ENCODE results near the gene GIT1. TPM values are rescaled to one million over a fixed set of nuclear protein-coding genes. Genes with fewer than 3 reads are reported as not detected.

GIT1 gene
- total RNA-seq, 2 donors from 2014 or later = 26.7 to 48.1 TPM

DNA sequence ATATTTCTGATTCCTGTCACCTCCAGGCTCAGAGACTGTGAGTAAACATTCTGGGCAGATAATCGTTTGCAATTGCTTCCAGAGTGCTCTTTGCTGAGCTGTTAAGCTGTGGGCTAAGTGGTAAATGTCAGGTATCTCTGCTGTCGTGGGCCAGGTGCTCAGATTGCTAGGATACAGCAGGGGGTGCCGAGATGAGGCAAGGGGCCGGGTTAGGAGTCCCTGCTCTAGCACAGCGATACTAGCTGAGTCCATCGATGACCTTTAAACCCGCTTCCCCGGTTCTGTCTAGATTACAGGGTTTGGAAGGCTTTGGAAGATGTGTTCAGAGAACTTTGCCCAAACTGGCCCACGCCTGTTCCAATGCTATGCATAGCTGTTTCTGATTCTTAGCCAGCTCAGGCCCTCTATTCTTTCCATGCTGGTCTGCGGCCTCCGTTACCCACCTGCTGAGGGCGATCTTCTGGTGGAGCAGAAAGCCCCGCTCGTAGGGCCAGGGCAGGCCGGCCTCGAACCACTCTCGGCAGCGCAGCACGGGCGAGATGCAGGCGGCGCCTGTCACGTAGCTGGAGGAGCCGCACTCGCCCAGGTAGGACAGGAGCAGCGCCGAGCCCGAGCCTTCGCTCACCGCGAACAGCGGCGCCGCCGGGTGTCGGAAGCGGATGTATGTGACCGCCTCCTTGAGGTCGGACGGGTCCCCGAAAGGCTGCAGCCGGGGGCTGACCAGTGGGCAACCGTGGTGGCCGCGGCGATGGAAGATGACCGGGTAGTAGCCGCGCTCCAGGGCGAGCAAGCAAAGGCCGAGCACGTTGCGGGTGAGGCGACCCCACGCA, 23.6 kb downstream of the GIT1 start:
- Histone ChIP-seq H3K4me3 (peak overlapping the region; percentile 63 to 66), H3K27ac (peak overlapping the region; percentile 86 to 97), H3K27me3 (no peaks in the 10 kb centered on the region), H3K36me3 (no peaks in the 10 kb centered on the region), H3K9me3 (no peaks in the 10 kb centered on the region), H3K4me1 (peaks cover 0 to 51% of the 10 kb centered on the region in 2 donors)
- TF ChIP-seq, protein P1, sequence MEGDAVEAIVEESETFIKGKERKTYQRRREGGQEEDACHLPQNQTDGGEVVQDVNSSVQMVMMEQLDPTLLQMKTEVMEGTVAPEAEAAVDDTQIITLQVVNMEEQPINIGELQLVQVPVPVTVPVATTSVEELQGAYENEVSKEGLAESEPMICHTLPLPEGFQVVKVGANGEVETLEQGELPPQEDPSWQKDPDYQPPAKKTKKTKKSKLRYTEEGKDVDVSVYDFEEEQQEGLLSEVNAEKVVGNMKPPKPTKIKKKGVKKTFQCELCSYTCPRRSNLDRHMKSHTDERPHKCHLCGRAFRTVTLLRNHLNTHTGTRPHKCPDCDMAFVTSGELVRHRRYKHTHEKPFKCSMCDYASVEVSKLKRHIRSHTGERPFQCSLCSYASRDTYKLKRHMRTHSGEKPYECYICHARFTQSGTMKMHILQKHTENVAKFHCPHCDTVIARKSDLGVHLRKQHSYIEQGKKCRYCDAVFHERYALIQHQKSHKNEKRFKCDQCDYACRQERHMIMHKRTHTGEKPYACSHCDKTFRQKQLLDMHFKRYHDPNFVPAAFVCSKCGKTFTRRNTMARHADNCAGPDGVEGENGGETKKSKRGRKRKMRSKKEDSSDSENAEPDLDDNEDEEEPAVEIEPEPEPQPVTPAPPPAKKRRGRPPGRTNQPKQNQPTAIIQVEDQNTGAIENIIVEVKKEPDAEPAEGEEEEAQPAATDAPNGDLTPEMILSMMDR (IDR thresholded peaks at IDR 0.05) = no peak
- DNase-seq (ENCODE audit: low spot score) = peak; percentile 60

DNA sequence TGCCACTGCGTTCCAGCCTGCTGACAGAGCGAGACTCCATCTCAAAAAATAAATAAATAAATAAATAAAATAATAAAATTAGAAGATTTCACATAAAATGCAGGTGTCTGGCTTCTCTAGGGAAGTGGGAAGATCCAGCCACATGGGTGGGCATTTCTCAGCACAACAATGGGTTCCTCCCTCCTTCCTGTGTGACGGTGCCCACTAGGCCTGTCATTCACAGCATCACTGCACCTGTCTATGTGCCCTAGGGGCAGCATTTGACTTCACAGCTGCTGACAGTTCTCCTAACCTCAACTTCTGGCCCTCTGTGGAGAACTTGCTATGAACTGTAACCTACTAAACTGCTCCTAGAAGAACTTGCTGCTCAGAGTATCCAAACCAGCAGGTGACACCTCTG, 25.6 kb downstream of the GIT1 start:
- no peak for DNase-seq (ENCODE audit: low spot score)
- Histone ChIP-seq H3K27me3 (no peaks in the 10 kb centered on the region), H3K4me3 (no peak overlapping the region), H3K9me3 (no peaks in the 10 kb centered on the region), H3K4me1 (peaks cover 0 to 40% of the 10 kb centered on the region in 2 donors), H3K27ac (no peak overlapping the region), H3K36me3 (no peaks in the 10 kb centered on the region)
- TF ChIP-seq, protein P1 (IDR thresholded peaks at IDR 0.05) = no peak

DNA sequence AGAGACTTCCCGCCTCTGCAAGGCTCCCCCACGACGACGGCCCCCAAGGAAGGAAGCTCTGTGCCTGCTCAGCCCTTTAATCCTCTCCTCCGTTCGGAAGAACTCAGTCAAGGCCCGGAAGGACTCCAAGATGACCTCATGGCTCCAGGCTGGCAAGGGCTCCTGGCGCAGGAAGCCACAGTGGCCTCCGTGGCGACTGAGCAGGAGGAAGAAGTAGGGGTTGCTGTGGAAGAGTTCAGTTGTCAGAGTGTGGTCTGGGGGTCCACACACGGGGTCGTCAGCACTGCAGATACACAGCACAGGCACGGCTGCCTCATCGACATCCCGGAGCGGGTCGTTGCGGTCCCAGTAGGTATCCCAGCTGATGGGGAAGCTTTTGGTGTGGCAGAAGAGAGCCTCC, 26.8 kb downstream of the GIT1 start:
- DNase-seq (ENCODE audit: low spot score) = peak; percentile 47
- H3K27ac ChIP-seq = peak overlapping the region in 1 of 2 donors; percentile 18
- H3K27me3 ChIP-seq = no peaks in the 10 kb centered on the region
- H3K4me1 ChIP-seq = peaks cover 0 to 40% of the 10 kb centered on the region in 2 donors
- H3K36me3 ChIP-seq = no peaks in the 10 kb centered on the region
- no peak overlapping the region for H3K4me3 ChIP-seq
- H3K9me3 ChIP-seq = no peaks in the 10 kb centered on the region
- TF ChIP-seq, protein P1 (IDR thresholded peaks at IDR 0.05) = no peak

DNA sequence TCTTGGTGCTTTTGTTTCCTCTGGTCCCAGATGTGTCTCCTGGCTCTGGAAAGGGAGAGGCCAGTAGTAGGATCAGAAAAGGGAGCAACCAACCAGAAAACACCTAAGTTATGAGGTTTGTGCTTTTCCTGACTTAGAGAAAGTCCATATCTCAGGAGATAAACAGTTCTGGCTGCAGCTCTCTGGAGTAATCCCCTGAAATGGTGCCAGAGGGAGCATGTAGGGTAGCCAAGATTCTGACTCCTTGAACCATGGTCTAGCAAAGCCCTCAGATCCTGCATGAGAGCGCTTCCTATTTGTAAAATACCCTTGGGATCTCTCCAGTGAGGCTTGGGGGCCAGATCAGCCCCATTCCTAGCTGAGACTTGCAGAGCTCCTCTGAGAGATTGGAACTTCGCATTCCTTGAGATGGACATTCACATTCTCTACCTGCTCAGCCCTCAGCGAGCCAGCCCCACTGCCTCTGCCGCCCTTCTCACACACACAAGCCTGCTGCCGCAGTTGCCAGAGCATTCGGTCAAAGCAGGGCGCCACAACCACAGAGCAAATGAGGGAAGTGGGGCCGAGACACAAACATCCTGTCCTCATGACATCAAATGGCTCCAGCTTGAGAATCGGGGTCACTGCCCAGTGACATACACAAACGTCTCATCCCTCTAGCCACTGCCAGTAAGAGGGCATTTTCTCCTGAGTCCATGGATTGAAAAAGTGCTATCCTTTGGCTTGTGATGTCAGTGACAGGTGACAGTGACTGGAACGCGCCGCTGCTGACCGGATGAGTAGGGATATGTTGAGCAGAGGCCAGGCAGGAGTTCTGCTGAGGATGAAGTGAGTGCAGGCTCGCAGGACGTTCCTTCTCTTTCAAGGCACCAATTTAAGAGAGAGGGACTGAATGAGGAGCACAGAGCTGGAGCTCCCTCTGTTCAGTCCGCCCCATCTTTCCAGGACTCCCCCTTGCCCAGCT, 27.6 kb downstream of the GIT1 start:
- peak overlapping the region in 1 of 2 donors; percentile 18 for H3K27ac ChIP-seq
- TF ChIP-seq, protein P1 (IDR thresholded peaks at IDR 0.05) = no peak
- no peaks in the 10 kb centered on the region for H3K9me3 ChIP-seq
- no peaks in the 10 kb centered on the region for H3K36me3 ChIP-seq
- H3K4me3 ChIP-seq = no peak overlapping the region
- DNase-seq (ENCODE audit: low spot score) = peak; percentile 64
- H3K27me3 ChIP-seq = no peaks in the 10 kb centered on the region
- peaks cover 0 to 40% of the 10 kb centered on the region in 2 donors for H3K4me1 ChIP-seq

DNA sequence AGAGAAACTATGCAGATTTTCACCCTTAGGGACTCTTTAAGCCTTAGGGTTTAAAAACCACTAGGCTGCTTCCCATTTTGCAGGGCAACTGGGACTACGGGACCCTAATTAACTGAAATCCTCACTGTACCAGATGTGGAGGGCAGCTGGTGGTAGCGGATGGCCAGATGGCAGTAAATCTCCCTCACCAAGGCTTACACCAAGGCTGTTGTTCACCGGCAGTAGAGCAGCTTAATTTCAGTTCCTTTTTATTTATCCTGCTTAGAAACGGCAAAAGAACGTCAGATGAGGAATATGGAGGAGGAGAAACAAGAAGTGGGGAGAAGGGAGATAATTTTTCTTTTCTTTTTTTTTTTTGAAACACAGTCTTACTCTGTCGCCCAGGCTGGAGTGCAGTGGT, 29.1 kb downstream of the GIT1 start:
- Histone ChIP-seq H3K36me3 (no peaks in the 10 kb centered on the region), H3K4me3 (no peak overlapping the region), H3K4me1 (peaks cover 0 to 26% of the 10 kb centered on the region in 2 donors), H3K27ac (no peak overlapping the region), H3K27me3 (no peaks in the 10 kb centered on the region), H3K9me3 (no peaks in the 10 kb centered on the region)
- TF ChIP-seq, protein P1 (IDR thresholded peaks at IDR 0.05) = no peak
- no peak for DNase-seq (ENCODE audit: low spot score)
